GM21717 (cell line): ENCODE data around the gene EIF4H.
"Not testable (repeated sequence)": the region's sequence is repeated elsewhere in the genome, so short reads cannot be mapped to it uniquely, and the experiment has no call there.

Experiments used
- ATAC-seq: cut with Tn5 transposase; IDR thresholded peaks from one replicate; pipeline ENCODE4 v1.9.1; 2021; ENCODE audit warnings: mild to moderate bottlenecking, moderate library complexity; ENCODE audit not compliant: unreplicated experiment

Gene EIF4H

GRCh38 chr7:74197449-74198124 lies 23.4 kb downstream of the EIF4H start:
- ATAC-seq = no peak

GRCh38 chr7:74199551-74200355 lies 25.6 kb downstream of the EIF4H start:
- no peak for ATAC-seq

- no peak for ATAC-seq
These were observed 28.8 kb downstream of the EIF4H start for GRCh38 chr7:74202841-74203556.

GRCh38 chr7:74203956-74204618 lies 29.9 kb downstream of the EIF4H start:
- ATAC-seq = no peak

DNA sequence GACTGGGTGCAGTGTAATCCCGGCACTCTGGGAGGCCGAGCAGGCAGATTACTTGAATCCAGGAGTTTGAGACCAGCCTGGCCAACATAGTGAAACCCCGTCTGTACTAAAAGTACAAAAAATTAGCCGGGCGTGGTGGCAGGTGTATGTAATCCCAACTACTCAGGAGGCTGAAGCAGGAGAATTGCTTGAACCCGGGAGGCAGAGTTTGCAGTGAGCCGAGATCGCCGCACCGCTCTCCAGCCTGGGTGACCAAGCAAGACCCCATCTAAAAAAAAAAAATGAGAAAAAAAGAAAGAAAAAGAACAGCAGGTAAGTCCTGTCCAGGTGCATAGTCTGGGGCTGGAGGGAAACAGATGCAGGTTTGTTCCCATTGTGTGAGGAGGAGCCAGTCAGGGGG lies 31.9 kb downstream of the EIF4H start:
- not testable (repeated sequence) for ATAC-seq

GRCh38 chr7:74206589-74207120 lies 32.5 kb downstream of the EIF4H start:
- ATAC-seq = no peak

DNA sequence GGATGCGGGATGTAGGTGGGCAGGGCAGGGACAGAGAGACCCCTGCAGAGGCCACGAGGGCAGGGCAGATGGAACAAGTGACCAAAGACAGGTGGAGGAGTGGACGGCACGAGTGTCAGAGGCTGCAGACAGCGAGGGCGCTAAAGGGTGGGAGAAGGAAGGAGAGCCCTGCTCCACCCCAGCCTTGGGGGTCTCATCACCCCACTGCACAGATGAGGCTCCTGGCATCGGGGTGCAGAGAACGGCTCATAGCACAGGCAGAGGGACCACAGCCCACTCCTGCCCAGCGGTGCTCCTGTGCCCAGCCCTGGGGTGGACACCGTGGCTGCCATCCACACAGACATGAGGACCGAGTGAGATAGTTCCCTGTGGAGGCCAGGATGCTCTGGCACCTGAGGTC lies 33.4 kb downstream of the EIF4H start:
- ATAC-seq = no peak

DNA sequence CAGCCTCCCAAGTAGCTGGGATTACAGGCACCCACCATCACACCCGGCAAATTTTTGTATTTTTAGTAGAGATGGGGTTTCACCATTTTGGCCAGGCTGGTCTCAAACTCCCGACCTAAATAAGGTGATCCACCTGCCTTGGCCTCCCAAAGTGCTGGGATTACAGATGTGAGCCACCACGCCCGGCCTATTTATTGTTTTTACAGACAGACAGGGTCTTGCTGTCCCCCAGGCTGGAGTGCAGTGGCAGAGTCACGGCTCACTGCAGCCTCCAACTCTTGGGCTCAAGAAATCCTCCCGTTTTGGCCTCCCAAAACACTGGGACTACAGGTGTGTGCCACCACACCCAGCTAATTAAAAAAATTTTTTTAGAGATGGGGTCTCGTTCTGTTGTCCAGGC lies 34.1 kb downstream of the EIF4H start:
- not testable (repeated sequence) for ATAC-seq

DNA sequence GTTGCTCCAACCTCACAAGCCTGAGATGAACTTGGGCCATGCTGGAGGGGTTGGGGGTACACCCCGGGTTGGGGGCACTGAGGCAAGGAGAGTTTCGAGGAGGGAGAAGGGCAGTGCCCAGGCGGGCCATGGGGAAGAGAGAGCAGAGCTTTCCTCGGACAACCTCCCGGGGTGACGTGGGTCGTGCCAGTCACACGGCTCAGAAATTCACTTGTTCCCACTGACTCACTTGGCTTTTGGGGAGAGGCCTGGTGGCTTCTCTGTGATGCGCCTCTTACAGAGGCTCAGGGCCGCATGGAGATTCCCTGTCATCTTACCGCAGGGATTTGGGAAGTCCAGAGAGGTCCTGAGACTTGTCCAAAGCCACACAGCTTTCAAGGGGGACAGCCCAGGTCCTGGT lies 38.5 kb downstream of the EIF4H start:
- ATAC-seq = no peak

DNA sequence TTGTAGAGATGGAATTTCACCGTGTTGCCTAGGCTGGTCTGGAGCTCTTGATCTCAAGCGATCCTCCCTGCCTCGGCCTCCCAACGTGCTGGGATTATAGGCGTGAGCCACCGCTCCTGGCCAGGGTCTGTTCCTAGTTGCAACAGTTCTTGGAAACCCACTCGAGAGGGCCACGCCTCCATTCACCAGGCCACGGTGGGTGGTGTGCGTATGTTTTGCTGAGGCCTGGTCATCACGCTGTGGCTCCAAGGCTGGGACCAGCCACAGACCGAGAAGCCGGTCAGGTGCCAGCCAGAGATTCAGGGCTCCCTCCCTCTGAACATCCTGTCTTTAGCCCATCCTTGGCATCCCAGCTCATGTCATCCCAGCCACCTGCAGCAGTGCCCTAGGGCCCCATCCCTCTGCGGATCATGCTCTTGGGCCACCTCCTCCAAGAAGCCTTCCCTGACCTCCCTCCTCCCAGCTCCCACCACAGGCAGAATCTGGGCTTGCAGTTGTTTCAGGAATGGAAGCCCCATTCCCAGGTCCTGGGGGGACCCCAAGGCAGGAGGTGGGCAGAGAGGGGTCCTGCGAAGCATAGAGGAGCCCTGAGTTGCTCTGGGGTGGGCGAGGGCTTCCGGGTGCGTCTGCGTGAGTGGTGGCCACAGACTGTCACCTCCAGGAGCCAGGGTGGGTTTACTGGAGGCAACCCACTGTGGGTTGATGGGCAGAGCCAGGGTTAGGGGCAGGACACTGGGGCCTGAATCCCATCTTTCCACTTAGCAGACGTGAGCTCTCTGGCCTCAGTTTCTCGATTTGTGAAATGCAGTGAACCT lies 40.9 kb downstream of the EIF4H start:
- ATAC-seq = no peak

GRCh38 chr7:74215921-74216320 lies 41.8 kb downstream of the EIF4H start:
- ATAC-seq = no peak

GRCh38 chr7:74216361-74216761 lies 42.2 kb downstream of the EIF4H start:
- ATAC-seq = no peak

DNA sequence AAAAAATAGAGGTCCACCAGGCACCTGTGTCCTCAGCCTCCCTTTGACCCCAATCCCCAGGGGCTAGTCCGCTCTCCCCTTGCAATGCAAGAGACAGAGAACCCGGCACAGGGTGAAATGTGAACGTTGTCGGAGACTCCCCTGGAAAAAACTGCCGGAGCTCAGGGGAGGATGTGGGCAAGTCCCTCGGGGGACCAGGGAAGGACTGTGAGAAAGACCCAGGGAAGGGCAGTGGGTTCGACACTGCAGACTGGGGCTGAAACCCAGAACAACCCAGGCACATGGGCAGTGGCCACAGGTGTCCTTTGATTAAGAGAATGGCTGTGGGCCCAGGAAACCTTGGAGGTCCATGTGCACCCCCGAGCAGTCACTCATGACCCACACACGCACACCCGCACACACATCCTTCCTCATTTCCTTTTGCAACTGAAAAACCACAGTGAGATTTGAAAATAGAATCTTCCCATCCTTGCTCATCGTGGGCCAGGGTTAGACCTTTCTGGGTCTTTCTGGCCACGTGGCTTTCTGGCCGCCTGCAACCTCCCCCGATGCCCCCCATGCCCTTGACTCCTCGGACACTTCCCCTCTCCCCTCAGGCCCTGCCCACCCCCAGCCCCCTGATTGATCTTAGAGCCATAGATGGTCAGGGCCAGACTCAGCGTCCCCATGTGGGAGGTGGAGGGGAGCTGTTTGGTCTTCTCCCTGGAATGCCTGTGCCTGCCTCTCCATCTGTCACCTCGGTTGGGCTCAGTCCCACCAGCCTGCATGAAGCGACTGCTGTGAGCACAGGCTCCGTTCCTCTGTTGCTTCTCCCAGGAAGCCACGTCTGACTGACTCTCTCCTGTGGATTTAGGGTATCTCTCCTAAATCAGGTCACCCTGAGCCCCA lies 43.5 kb downstream of the EIF4H start:
- no peak for ATAC-seq

- ATAC-seq = no peak
These were observed 44.2 kb downstream of the EIF4H start for GRCh38 chr7:74218343-74218698.

DNA sequence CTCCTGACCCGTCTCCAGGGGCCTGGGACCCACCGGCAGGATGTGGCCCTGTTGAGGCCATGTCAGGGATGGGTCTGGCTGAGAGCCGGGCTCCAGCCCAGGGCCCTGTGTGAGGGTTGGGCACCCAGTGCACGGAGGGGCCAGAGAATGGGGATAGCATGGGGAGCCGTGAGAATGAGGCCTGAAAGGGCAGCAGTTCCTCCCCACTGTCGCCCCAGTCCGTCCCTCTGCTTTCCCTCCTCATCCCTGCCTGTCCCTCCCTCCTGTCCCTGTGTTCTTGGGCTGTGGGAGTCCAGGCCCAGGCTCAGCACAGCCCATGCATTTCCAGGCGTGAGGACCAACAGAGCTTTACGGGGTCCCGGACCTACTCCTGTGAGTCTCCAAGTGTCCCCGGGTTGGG lies 45.3 kb downstream of the EIF4H start:
- ATAC-seq = no peak

DNA sequence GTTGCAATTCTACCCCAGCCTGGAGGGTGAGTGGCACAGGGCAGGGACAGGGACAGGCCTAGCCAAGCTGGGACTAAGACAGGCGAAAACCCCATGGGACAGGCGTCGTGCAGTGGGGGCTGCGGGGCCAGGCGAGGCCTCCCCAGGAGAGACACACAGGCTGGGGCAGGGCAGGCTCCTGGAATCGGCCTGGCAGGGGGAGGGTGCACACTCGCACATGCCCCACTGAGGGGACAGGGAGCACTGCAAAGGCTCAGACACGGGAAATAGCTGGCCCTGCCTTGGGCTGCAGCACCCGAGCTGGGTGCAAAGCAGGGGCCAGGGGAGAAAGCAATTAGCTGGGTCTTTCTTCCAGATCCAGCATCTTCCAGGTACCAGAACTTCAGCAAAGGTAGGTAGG lies 46.1 kb downstream of the EIF4H start:
- no peak for ATAC-seq

DNA sequence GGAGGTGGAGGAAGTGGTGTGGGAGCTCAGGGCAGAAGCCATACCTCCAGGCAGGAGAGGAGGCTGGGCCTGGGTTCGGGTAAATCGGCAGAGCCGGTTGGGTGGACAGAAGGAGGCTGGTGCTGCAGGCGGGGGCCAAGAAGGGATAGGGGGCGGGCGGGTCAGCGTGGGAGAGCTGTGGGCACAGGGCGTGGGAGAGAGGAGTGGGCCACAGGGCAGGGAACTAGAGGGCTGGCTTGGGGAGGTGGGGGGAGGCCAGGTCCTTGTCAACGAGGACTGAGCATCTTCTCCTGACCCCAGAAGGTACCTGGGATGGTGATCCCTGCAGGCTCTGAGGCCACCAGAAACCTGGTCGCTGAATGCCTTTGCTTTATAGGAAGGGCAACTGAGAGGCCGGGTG lies 47.6 kb downstream of the EIF4H start:
- no peak for ATAC-seq

GRCh38 chr7:74222851-74223710 lies 48.9 kb downstream of the EIF4H start:
- no peak for ATAC-seq
